Left forelimb (tissue), 1 donor: ENCODE results near the gene FICD.
"Not testable (repeated sequence)": the region's sequence is repeated elsewhere in the genome, so short reads cannot be mapped to it uniquely, and the experiment has no call there.

Experiments used
- DNase-seq: peaks from one replicate; pipeline ENCODE4 v3.0.0-alpha.2; 2018; ENCODE audit warnings: low spot score

The FICD gene

DNA sequence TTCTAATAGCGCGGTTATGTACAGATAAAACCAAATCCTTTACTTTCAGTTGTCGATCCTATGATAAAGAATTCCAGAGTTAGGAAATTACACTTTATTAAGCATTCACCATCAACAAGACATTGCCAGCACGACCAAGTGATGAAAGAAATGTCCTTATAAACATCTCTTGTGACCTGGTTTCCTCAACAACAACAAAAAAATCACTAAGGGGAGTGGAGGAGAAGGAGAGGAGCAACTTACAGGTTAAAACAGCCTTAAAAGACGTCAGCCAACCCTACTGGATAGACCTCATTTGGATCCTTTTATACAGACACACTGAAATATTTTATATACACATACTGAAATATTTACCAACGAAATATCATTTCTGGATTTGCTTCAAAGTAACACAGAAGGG, 23.1 kb downstream of the FICD start:
- DNase-seq, result no peak

DNA sequence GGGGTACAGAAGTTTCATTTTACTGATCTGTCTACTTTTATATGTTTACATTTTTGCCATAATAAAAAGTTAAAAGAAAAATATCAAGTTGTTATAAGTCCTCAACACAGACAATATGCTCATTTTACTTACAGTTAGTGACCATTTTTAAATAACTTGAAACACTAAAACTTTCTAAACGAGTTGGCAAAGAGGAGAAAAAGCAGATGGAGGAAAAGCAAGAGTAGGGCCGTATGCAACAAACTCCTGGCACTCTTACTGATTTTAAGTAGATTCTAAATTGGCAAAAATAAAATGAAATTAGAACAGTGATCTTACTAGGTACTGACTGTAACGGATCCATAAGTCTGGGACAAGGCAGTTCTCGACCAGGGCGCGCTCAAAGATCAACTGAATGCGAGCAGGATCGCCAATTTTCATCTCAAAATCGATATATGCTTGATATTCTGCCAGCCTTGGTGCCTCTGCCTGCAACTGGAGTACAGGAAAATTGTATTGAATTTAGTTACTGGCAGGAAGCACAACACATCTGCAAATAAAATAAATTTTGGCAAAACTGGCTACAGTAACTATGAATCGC, 23.6 kb downstream of the FICD start:
- DNase-seq, result no peak

DNA sequence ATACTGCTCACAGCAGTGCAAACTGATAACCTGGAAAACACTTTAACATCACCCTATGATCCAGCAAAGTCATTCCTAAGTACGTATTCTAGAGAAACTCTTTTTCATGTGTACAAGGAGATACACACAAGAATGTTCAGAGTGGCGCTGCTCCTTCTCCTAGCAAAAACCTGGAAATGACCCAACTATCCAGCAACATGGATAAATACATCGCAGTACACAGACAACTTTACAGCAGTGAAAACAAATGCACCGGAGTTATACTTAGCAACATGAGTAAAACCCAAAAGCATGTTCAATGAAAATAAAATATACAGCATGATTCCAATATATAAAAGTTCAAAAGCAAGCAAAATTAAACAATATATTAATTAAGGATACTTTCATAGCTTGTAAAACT, 27.2 kb downstream of the FICD start:
- DNase-seq, result no peak

DNA sequence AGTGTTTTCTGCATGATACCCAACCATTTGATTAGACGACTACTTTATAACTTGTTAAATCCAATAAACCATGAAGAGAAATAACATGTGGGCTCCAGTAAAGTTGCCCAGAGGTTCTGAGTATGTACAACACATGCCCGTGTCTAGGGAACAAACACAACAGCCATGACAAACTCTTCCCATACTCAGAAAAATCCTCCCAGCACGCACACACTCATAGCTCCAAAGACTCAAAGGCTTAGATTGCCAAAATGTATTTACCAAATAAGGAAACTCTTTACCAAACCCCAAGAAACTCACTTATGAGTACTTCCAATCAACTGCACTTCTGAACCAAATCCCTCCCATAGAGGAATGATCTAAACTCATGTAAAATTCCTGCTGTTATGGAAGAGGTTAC, 28.6 kb downstream of the FICD start:
- DNase-seq, result no peak

DNA sequence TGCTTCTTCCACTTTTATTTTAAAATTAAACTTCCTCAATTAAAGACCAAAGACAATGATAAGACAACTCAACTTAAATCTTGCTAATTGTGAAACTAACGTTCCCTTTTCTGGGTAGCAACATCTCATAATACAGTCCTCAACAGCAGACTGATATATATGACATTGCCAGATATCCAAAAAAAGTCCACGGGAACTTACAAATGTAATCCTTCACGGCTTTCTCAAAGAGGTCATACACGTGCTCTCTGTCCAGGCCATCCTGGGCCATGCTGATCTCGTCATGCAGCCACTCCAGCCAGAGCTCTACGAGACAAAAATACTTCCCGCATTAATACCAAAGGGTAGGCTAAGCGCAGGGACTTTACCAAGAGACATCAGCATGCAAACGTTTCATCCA, 32.6 kb downstream of the FICD start:
- no peak for DNase-seq

DNA sequence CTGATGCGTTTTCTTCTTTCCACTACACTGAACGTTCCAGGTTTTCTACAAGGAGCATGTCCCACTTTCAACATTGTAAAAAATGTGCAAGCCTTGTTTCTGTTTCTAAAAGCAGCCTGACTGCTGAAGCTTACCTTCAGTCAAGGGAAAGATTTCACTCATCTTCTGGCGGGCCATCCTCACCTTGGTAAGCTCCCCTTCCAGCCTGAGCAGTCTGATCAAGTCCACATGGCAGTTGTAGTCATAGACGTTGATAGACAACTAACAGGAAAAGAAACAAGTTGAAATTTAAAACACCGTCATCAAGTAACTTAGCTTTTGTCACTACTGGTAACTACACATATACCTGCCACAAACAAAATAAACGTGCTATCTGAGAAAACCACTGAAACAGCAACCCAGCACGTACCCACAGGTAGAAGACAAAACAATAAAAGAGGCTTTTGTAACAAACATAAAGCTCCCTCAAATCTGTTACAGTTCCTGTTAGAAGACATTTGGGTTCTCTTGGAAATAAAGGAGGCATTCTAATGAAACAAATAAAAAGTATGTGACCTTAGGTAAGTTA, 34.0 kb downstream of the FICD start:
- DNase-seq, result no peak

DNA sequence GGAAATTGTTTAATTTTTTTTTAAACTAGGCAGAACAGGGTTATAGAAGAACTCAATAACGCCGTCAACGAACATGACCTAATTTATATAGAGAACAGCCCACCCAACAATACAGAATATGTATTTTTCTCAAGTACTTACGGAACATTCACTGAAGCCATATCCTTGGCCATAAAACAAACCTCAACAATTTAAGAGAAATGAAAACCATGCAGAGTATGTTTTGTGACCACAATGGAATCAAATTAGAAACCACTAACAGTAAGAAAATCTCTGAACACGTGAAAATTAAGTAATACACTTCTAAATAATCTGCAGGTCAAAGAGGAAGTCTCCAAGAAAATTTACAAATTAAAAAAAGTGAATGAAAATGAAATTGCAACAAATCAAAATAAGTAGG, 36.5 kb downstream of the FICD start:
- no peak for DNase-seq

DNA sequence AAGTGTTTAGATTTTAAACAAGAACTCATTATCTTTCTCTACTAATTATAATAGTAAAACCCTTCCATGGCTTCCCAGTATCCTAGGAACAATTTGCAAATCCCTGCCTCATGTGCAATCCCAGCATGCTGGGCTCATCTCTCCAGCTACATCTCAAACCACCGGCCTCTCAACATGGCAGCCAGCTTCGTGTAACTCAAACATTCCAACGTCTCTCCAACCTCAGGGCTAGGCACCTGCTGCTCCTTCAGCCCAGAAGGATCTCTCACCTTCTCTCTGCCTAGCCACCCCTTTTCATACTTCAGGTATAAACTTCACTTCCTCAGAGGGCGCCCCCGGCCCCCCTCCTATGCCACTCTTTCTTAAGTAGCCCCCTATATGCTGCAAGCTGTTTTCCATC, 38.7 kb downstream of the FICD start:
- DNase-seq, result no peak

DNA sequence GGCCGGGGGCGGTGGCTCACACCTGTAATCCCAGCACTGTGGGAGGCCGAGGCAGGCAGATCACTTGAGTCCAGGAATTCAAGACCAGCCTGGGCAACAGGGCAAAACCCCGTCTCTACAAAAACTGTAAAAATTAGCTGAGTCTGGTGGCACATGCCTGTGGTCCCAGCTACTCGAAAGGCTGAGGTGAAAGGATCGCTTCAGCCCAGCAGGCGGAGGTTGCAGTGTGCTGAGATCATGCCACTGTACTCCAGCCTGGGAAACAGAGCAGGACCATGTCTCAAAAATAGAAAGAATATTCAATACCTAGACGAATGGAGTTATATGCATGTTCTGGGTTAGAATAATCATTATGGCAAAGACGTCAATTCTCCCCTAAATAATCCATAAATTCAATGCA, 40.3 kb downstream of the FICD start:
- DNase-seq, result not testable (repeated sequence)

DNA sequence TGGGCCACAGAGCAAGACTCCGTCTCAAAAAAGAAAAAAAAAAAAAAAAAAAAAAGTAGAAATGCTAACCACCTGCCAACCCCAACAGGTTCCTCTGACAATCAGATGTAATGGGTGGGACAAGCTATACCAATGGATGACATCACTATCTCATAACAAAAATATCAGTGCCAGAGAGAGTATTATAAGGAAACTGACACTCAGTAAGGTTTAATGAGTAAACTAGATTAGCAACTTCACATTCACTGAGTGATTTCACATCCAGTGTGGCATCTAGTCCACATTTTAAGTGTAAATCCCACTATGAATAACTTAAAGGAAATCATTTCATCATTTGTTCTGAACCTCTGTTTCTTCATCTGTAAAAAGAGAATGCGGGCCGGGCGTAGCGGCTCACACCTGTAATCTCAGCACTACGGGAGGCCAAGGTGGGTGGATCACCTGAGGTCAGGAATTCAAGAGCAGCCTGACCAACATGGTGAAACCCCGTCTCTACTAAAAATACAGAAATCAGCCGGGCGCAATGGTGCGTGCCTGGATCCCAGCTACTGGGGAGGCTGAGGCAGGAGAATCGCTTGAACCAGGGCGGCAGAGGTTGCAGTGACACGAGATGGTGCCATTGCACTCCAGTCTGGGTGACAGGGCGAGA, 44.1 kb downstream of the FICD start:
- no peak for DNase-seq

DNA sequence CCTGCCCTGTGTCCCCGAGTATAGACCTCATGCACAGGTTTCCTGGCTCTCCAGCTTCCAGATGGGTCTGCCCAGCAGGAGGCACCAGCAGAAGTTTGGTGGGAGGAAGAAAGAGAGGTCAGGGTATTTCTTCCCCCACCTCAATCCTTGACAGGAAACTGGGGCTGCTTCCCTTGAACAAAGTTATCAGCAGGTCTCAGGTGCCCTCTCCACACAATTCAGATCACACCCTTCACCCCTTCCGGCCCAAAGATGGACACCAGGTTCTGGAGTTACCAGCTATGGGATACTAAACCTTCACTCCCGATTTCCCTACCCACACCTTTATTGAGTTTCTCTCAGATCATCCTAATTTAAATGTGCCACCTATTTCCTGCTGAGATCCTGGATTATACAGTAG, 44.7 kb downstream of the FICD start:
- DNase-seq, result no peak

DNA sequence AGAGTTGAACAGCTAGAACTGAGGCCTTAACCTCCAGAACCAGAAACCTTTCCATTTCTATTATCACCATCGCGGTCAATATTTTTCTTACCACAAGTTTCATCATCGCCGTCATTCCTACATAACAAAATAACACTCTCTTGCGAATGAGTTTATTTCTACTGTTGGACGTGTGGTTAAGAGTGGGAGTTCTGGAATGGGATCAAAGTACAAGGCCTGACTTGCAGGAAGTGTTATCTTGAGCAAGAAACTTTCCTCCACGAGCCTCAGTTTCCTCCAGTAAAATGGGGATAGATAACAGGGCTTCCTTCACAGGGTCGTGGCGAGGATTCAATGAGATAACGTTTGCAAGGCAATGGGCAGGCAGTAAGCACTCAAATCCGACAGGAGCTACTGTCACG, 45.2 kb downstream of the FICD start:
- no peak for DNase-seq

DNA sequence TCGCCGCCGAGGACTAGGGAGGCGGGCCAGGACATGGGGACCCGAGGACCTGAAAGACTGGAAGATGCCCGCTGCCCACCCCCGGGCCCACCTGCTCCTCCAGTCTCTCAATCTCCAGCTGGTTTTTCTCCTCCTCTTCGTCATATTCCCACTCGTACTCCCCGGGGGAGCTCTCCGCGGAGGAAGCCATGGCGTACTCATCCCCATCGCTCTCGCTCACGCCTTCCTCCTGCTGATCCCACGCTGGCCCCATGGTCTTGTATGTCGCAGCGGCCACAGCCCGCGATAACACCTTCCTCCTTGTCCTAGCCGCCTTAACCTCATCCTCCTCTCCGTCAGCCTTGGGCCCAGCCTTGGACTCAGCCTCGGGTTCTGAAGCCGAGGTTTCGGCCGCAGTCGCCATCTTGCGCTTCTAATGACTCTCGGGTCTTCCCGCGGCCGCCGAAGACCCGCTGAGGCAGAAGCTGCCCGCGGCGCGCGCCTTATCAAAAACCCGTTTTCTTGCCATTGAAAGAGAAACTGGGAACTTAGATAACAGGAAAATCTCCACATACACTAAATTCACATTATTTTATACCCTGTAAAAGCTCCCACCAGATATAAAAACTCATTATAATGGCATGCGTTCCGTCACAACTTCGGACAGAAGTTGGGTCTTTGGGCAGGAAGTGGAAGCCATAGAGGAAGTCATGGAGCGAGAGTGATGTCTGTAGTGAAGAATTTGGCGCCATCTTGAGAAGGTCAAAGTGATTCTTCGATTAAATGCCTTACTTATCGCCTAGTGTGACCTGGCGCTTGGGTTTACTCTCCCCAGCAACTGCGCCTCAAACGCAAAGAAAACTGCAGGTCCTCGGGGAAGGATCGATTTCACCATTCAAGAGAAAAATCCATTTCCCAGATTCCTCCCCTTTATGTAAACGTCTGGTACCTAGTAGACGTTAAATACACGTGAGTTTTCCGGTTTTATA, 46.0 kb downstream of the FICD start, which contains the start of gene SART3:
Gene SART3, minus strand, starts transcription at position 422 of the 968 bp plus-strand sequence. Its CDS starts 19 bp downstream, at position 403.
- peak; percentile 90 for DNase-seq

DNA sequence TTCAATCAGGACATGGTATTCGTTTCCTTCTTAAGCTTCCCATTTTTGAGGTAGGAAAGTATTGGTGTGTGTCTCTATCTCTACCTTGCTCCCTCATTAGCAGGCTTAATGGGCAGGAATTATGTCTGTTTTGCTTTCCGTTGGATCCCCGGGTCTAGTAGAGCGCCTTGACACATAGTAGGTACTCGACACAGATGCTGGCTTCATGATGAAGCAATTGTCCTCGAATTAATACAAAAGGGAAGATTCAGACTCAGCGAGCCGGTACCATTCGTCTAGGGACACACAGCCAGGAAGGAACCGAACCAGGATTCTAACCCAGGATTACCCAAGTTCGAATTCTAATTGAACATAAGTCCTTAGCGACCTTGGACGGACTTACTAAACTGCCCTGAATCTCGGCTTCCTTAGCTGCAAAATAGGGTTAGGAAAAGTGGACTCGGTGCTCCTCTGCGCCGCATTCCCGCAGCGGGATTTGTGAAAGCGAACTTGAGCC, 46.8 kb downstream of the FICD start:
- DNase-seq, result no peak

DNA sequence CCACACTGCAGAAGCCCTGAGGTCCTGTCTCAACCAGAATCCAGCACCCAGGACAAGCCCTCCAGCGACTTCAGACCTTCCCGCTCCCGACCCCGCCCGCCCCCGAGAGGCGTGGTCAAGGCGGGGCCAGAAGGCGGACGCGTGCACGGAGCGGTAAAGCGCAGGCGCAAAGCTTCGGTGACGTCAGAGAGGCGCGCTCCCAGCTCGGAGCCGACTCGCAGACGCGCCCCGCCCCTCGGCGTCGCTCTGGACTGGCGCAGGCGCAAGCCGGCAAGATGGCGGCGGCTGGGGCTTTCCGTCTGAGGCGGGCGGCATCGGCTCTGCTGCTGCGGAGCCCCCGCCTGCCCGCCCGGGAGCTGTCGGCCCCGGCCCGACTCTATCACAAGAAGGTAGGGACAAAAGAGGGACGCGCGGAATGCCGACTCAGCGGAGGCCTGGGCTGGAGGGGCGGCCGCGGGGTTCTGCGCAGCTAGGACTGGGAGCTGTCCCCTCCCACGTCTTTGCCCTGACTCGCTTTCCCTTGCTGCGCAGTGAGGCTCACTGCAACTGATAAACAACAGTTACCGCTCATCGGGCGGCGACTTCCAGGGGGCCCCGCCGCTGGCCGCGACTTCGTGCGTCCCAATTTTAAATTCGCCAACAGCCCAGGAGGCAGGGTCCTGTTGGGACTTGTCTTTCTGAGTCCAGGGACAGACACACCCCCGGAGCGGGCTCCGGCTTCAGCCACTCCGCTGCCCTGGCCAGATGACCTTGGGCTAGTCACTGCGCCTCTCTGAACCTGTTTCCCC, 47.5 kb downstream of the FICD start, which contains the start of gene ISCU:
Gene ISCU, plus strand, starts transcription at position 249 of the 788 bp plus-strand sequence. Its CDS starts 27 bp downstream, at position 276.
- peak; percentile 99 for DNase-seq

DNA sequence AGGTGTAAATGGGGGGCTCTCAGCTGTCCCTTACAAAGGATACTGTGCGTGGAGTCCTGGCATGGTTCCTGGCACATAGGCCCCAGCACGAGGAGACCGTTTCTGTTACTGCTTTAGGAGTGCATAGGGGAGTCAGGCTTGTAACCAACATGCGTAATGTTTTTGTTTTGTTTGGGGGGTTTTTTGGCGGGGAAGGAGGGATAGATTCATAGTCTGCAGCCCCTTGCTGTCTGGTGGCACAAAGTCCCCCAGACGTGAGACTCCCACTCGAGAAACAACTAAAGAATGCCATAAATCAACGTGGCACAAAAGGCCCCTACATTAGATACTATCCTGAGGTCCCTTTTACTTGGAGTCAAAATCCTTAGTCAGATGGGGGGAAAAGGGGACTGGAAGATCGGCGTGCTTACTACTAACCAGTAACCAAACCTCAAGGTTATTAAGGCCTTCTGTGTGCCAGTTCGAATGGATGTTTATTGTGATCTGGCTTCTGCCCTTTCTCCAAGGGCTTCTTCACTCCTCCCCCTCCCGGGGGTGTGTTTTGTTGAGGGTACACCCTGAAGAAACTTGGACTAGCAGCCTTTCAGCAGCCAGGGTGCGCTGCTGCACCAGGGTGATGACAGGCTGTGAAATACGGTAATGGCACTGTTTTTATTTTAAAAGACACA, 48.2 kb downstream of the FICD start:
- DNase-seq, result peak; percentile 85

DNA sequence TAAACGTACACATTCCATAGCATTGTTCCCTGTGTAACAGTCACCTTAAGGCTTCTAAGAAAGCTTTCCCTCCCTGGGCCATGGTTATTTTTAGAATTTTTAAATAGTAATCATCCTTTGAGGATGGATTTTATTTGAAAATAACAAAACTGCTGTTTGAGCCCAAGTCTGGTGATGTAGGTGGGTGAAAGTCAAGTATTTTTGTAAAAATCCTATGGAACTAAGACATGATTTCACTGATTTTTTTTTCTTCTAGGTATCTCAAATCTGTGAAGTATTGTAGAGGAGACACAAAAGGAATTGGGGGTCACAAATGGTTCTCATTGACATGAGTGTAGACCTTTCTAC, 48.7 kb downstream of the FICD start:
- no peak for DNase-seq

DNA sequence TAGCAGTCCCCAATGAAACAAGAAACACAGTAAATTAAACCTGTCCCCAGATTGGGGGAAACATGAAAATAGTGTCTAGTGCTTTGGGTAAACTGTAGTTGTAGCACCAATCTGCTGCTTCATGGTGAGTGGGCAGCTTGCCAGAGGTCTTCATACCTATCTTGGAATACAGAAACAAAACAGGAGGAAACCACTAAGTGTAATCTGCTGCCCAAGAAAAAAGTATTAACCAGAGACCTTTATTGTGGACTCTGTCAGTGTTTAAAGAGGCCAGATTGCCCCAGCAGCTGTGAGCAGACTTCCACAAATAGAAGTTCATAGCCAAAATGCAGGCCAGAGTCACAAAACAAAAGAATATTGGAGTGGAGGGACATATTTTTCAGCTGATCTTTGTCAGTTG, 49.6 kb downstream of the FICD start:
- DNase-seq, result no peak

DNA sequence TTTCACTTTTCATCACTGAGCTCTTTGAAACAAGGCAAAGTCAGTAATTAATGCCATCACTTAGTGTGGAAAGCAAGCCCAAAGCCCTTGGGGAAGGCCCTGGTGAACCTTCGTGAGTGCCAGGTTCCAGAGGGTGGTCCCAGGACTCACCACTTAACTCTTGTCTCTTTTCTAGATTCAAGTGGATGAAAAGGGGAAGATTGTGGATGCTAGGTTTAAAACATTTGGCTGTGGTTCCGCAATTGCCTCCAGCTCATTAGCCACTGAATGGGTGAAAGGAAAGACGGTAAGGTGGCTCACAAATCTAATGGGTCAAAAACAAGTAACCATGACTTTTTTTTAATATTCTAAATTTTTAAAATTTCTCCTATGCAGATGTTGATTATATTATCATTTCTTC, 50.1 kb downstream of the FICD start:
- DNase-seq, result no peak

DNA sequence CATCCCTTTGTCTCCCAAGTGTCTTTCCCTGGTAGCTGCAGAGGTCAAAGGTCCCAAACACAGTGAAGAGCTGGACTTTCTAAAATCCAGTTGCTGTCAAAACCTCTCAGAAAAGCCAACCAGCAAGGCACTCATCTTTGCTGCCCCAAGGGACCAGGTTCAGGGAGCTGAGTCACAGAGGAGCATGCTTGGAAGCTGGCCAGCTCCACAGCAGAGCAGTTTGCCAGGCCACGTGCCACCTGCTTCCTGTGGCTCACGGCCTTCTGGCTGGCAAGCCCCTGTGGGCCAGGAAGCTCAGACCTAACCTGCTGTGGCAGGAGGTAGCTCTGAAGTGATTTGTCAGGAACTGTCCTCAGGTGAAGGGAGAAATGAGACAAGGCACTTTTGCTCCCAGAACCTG, 50.9 kb downstream of the FICD start:
- no peak for DNase-seq

DNA sequence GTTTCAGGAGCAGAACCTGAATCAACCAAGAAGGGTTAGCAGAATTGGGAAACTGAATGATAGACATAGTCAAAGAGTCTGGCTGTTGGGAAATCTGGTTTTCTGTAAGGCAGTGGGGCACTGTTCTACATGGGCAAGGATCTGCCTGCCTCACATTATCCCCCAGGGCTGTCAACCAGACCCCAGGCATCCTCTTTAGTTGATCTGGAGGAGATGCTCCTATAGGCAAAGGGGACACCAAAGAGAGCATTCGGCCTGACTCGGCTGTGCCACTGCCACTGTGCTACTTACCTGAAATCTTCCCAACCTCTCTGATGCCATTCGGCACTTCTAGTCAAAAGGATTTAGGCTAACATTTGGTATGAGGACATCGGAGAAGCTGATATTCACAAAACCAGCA, 51.4 kb downstream of the FICD start:
- DNase-seq, result no peak
